DMS114 treated with DMSO at 0.1 percent for 48 hours (cell line): ENCODE measurements around the gene TRIM42.

Experiments
- DNase-seq: peaks from one replicate; lab custom pipeline; 2025; ENCODE audit not compliant: unreplicated experiment; lab: John Stamatoyannopoulos, UW

The TRIM42 gene

GRCh38 chr3:140677764-140678163 lies at the start of gene TRIM42:
Gene TRIM42, plus strand, starts transcription at chr3:140678064. Its CDS starts 166 bp downstream, at chr3:140678230.
- DNase-seq = no peak

GRCh38 chr3:140628606-140629005 lies 49.3 kb upstream of the TRIM42 start:
- DNase-seq = no peak

GRCh38 chr3:140629357-140630137 lies 48.3 kb upstream of the TRIM42 start:
- no peak for DNase-seq

GRCh38 chr3:140630366-140630765 lies 47.5 kb upstream of the TRIM42 start:
- DNase-seq = no peak

GRCh38 chr3:140630866-140631265 lies 47.0 kb upstream of the TRIM42 start:
- DNase-seq = no peak

- no peak for DNase-seq
These were observed 42.6 kb upstream of the TRIM42 start for GRCh38 chr3:140635276-140635675.

- DNase-seq = no peak
These were observed 41.3 kb upstream of the TRIM42 start for GRCh38 chr3:140636406-140637138.

- DNase-seq = no peak
These were observed 26.6 kb upstream of the TRIM42 start for GRCh38 chr3:140651287-140651686.

- no peak for DNase-seq
These were observed 22.2 kb upstream of the TRIM42 start for GRCh38 chr3:140655678-140656077.

- DNase-seq = no peak
These were observed 13.8 kb upstream of the TRIM42 start for GRCh38 chr3:140664111-140664510.

GRCh38 chr3:140682586-140682985 lies 4.7 kb downstream of the TRIM42 start:
- no peak for DNase-seq

- DNase-seq = no peak
These were observed 8.3 kb downstream of the TRIM42 start for GRCh38 chr3:140686128-140686527.

- no peak for DNase-seq
These were observed 9.1 kb downstream of the TRIM42 start for GRCh38 chr3:140686948-140687347.

GRCh38 chr3:140695361-140696061 lies 17.6 kb downstream of the TRIM42 start:
- DNase-seq = no peak

- DNase-seq = no peak
These were observed 21.8 kb downstream of the TRIM42 start for GRCh38 chr3:140699516-140700231.

GRCh38 chr3:140702281-140702680 lies 24.4 kb downstream of the TRIM42 start:
- no peak for DNase-seq

GRCh38 chr3:140703496-140703895 lies 25.6 kb downstream of the TRIM42 start:
- no peak for DNase-seq

- DNase-seq = no peak
These were observed 26.9 kb downstream of the TRIM42 start for GRCh38 chr3:140704733-140705132.

GRCh38 chr3:140705954-140706353 lies 28.1 kb downstream of the TRIM42 start:
- no peak for DNase-seq

- no peak for DNase-seq
These were observed 28.5 kb downstream of the TRIM42 start for GRCh38 chr3:140706360-140706759.

GRCh38 chr3:140708815-140709214 lies 31.0 kb downstream of the TRIM42 start:
- no peak for DNase-seq
